Activated CD4-positive, alpha-beta T cell treated with anti-CD3 and anti-CD28 coated beads for 24 hours (primary cell): ENCODE measurements around the gene NFATC2.
"Not testable (repeated sequence)": the region's sequence is repeated elsewhere in the genome, so short reads cannot be mapped to it uniquely, and the experiment has no call there.

Experiments
- DNase-seq, 2 donors: peaks; one replicate each; pipeline ENCODE4 v3.0.0-alpha.2; 2020; ENCODE audit warnings: low read depth in 2 of 2

Gene NFATC2

DNA sequence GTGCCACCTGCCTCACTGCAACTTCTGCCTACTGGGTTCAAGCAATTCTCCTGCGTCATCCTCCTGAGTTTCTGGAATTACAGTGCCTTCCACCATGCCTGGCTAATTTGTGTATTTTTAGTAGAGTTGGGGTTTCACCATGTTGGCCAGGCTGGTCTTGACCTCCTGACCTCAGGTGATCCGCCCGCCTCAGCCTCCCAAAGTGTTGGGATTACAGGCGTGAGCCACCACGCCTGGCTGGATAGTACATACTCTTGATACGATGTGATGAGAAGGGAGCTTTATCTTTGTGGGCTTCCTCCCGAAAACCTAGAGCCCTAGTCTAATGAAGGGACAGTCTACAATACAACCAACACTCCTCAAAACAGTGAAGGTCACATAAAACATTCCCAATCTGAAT lies 2.4 kb downstream of the NFATC2 start:
- not testable (repeated sequence) for DNase-seq

DNA sequence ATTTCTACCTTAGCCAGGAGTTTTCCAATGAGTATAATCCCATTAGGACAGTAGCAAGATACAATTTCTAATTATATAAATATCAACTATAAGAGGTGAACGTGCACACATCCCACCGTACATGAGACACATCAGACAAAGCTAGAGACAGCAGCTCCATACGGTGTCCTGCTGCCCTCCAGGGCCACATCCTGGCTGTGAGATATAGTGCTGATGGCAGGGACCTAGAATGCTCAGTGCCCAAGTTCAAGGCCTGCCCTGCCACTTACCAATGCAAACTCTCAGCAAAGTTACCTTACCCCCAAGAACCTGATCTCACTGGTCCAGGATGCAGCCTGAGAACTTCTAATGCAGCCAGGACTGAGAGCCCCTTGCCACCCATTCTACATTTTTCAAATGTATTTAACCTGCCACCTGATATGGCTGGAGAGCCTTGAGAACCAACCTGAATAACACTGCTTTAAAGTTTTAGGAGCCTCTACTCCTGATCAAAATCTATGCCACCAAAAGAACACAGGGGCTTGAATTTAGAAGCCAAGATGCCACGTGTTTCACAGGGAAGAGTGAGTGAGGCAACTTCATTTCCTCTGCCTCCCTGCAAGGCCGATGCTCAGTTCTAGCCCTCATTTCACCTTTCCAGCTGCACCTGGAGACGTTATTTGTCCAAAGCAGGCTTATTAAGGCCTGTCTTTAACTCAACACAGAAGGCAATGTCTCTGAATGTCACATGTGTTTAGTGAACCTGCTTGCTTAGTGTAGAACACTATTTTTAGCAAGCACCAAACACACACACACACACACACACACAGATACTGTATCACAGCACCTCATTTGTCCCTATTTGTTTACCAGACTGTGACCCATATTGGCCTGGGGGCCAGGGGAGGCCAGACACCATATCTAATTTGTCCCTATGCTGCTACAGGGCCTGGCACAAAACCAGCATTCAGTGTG lies 6.1 kb downstream of the NFATC2 start:
- no peak for DNase-seq

DNA sequence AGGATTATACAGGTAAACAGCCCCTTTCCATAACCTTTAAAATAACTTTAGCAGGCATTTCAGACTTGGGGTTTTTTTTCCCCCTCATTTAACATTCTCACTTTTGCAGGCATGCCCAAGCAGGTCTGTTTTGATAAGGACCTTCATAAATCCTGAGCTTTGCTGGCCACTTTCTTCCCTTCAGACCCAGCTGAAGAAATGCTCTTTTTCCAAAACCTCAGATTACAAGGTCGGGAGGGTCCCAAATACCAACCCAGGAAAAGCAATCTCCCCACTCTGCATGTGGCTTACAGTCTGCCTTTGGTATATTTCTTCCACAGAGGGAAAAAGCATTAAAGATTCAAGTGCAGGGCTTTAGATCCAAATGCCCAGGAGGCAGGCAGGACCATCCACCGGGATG lies 6.8 kb downstream of the NFATC2 start:
- no peak for DNase-seq

DNA sequence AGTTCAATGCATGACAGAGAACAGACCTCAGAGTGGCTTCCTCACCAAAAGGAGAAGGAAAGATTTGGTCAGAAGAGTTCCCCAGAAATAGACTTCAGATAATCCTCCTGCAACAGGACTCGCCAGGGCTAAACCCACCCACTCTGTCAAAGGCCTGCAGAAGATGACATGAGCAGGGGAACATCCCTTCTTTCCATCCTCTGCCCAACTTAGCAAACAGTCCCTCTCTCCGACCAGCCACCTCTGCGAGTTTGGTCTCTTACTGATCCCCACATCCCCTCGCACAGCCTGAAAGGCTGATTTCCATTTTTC lies 7.5 kb downstream of the NFATC2 start:
- peak in 1 of 2 donors; percentile 18 for DNase-seq

DNA sequence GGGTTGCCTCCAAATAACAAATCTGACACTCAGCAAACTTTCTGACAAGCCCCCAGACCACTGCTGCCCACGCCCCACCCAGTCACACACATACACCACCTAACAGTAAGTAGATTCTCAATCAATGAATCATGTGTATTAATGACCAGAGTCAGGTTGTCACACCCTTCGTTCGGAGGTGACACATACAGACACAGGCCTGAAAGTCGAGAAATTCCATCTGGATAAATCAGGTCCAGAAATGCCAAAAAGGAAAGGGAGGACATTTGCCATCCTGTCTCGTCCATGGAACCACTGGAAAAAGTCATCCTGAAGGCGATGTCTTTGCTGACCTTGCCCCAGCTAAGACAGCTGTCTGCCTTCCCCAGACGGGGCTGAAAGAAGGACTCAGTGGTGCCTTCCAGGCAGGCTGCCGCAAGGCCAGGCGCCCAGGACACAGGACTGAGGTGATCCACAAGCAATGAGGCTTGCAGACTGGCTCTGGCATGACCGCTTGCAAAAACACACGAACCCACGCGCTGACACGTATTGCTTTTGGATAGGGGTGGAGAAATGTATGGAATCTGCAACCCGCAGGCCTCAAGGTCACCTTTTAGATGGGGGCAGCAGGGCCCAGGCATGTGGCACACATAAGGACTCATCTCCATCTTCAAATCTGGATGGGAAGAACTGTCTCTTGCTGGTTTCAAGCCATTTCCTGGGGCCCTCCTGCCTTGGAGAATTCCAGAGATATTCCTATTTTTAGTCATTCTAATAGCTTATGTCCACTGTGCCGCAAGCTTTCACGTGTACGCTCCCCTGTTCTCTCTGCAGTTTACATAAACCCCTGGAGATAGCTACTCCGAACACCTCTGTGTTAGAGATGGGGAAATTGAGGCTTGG lies 9.0 kb downstream of the NFATC2 start:
- no peak for DNase-seq

DNA sequence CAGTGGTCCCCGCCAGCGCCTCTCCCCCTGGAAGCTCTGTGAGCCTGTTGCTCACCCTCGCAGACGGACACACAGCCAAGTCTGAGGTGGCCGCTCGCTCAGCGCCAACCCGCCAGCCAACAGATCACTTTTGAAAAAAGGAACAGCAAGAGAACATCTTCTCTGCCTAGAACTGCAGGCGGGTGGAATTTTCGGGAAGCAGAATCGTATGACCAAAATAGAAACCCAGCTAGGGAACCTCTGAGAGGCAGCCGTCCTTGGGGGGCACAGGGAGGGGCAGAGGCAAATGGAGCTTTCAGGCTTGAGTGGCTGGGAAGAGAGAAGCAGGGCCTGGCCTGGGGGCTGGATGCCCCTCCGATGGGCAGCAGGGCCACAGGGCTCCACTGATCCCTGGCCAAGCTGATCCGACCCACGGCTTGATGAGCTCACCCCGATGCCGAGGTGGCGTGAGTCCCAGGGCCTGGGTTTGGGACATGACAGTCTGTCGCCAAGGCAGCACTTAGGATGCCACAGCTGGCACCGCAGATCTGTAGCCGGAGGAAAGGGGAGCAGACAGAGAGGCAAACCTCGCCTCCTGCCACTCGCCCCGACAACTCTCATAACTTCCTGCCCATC lies 9.8 kb downstream of the NFATC2 start:
- no peak for DNase-seq

DNA sequence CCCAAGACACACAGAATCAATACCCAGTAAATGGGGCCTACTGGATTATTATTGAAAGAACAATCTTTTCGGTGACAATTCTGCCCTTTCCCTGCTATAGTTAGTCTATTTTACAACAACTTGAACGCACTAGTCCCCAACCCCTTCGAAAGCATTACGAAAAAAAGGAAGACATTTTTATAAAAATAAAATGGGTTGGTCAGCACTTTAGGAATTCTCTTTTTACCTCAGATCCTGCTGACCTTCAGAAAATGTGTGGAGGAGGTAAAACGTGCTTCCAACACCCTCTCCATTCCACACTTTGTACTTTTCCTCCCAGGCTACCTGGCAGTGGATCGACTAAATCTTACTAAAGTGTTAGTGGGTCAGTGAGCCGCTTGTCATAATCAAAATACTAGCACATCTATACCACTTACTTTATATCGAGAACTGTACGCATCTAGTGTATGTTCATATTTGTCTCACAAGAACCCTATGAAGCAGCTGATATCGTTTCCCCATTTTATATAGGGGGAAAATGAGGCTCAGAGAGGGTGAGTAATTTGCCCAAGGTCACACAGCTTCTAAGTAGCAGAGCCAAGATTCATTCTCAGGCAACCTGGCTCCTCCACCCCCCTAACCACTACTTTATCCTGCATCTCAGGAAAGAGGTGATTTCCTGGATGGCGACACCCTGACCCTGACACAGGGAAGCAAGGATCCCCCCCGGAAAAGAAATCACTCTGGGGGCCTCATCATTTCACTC lies 10.6 kb downstream of the NFATC2 start:
- no peak for DNase-seq

DNA sequence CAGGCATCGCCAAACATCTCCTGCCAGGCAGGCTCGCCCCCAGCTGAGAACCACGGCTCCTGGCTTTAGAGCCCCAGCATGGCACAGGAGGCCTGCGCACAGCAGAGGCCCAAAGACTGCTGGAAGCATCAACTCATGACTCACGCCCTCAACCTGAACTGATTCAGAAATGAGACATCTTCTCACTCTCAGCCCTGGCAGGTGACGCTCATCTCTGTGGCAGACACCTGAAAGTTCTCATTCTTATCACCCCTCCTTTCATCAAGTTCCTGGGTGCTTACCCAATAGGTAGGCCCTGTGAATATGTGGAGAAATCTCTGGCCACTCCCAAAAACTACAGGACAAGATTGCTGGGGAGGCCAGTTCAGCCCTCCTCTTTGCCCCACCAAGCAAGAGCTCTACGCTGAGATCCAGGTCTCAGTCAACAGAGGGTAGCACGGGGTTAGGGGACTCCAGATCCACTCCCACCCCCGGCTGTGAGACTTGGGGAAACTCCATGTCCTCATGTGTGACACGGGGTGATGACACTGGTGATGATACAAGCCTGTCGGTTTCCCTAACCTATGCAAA lies 11.3 kb downstream of the NFATC2 start:
- DNase-seq = peak; percentile 60 to 65

DNA sequence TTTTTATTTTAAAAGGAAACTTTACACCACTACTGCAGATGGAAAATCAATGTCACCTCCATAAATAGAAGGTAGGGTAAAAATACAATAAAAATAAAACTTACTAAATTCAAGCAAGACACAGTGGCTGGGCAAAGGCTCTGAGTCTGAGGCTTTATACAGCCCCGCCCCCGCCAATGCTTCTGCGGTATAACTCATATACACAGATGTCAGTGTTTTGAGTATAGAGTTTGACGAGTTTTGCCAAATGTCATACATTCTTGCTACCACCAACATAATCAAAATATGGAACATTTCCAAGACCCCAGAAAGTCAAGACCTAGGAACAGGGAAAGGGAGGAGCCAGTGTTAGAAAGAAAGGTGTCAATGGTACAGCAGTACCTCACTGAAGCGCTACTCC lies 12.8 kb downstream of the NFATC2 start:
- peak; percentile 67 to 73 for DNase-seq

DNA sequence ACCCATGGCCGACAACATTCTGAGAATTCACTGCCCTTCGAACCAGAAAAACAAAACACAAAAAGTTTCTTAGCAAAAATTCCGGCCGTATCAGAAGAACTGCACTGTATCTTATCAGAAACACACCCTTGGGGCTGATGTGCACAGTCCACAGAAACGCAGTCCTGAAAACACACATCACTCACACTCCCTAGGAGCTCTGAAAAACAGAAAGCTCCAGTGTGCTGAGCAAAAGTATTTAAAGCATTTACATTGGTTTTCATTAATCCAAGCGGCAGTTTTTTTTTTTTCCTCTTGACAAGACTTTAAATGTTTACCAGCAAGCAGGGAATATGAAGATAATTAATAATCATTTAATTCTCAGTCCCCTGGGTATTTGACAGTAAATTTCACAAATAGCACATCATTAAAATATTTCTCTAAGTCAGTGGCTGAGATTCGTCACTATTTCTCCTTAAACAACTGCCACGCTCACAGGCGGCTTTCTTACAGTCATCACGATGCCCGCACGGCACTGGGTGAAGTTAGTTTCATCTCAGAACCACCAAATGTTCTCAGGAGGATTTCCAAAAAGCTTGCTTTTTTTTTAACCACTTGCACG lies 13.3 kb downstream of the NFATC2 start:
- DNase-seq = peak in 1 of 2 donors; percentile 48

DNA sequence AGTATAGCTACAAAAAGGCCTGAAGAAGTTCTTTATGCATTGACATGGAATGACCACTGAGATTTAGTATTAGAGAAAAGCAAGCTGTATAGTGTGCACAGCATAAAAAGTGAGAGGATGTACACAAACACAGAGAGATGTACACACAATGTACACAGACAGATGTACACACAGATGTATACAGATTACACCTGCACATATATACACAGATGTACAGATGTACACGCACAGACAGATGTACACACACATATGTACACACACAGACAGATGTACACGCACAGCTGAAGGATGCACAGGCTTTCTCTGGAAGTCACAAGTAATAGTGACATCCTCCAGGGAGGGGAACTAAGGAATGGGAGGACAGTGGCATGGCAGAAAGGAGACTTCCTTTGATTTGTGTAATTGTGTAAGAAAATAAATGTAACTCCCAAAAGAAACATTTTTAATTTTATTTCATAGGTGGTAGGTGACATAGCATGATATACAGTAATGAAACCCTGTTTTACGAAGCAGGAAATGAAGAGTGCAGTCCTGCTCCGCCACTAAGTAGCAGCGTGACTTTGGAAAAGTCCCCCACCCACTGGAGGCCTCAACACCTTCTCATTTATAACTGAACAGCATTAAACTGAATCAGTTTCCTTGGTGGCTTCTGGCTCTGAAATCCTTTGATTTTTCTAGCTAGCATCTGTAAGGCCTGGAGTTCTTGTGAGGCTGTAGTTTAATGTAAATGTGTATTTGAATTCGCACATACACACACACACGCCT lies 14.1 kb downstream of the NFATC2 start:
- DNase-seq = peak; percentile 44 to 50

DNA sequence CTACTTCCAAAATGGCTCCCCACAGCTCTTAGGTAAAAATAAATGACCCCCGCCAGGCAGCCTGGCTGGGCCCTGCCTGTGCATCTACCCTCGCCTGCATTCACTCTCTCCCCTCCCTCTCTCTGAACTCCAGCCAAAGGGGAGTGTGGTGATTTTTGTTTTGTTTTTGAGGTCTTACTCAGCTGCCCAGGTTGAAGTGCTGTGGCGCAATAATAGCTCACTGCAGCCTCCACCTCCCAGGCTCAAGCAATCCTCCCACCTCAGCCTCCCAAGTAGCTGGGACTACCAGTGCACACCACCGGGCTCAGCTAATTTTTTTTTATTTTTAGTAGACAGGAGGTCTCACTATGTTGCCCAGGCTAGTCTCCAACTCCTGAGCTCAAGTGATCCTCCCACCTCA lies 15.8 kb downstream of the NFATC2 start:
- no peak for DNase-seq

DNA sequence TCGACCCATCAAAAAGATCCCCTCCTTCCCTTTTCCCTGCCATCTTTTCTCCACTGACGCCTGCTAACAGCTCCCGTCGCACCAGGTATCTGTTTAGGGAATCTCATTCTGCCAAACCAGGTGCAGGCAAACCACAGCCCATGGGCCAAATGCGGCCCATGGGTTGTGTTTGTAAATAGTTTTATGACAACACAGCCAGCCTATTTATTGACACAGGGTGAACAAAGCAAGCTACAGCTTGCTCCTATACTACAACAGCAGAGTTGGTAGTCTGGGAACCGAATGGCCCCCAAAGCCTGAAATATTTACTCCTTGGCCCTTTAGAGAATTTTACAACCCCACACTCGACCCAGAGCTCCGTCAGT lies 16.4 kb downstream of the NFATC2 start:
- DNase-seq = no peak

DNA sequence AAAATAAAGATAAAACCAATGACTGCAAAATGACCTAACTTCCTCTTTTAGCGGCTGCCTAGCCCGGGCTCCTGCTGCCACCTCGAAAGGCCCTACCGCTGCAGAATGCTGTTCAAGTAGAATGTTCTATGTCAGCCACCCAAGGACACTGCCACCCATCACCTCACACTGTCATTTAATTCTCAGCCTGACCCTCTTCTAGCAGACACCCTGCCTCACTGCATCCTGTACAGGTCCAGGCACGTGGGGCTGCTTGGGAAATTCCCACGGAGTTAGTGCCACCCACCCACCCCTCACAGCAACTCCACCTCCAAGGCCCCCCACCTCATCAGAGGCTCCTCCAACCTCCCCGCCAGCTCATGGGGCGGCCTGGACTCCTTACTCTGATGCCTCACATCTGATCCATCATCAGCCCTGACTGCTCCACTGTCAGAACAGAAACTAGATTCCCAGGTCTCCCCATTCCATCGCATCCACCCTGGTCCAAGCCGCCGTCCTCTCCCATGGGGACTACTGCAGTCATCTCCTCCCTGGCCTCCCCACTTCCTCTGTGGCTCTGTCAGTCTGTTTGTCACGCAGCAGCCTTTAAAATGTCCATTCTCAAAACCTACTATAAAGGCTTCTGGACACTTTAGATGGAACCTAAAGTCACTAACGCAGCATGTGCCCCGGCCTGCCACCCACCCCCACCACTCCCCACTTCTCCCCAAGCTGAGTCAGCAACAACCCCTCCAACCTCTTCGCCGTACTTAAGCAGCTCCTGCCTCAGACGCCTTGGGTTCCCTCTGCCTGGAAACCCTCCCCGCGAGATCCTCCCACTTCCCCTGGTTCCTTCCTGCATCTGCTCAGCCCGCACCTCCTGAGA lies 17.0 kb downstream of the NFATC2 start:
- DNase-seq = peak in 1 of 2 donors; percentile 24

DNA sequence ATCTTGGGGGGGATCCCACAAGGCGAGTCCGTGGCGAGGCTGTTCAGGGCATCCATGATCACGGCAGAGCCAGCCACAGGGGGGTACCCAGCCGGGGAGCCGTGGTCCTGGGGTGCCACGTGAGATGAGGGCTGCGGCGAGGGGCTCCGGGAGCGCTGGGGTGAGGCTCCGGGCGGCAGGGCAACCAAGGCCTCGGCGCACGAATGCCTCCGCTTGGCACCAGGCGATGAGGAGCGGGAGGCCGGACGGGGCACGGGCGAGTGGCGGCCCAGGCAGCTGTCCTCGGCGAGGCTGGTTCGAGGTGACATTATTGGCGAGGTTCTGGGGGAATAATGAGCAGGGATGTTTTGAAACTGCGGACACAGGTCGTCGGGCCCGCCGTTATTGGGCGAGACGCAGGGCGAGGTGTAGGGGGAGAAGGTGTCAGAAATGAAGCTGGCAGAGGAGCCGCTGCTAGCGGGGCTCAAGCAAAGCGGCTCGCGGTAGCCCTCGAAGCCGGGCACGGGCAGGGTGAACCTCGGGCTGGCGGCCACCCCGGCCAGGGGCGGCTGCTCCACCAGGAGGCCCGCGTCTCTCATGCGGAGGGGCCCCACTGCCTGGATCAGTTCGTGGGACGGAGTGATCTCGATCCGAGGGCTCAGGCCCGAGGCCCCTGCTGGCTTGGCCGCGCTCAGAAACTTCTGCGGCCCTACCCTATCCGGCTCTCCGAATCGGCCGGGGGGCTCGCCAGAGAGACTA lies 19.1 kb downstream of the NFATC2 start:
- DNase-seq = no peak

DNA sequence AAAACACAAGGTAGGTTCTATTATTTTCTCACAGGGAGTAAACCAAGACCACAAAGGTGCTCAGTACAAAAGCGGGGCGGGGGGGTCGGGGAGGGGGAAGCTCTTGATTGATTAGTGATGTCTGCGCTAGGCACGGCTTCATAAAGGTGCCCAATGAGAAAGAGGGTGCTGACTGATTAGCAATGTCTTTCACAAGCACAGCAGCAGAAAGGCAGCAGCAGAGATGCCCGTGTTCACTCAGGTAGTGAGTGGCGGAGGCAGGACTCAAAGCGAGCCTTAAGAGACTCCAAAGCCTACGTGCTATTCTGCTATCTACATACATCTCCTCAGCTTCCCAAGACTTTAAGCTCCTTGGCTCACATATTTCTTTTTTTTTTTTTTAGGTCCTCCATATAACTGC lies 20.3 kb downstream of the NFATC2 start:
- no peak for DNase-seq

DNA sequence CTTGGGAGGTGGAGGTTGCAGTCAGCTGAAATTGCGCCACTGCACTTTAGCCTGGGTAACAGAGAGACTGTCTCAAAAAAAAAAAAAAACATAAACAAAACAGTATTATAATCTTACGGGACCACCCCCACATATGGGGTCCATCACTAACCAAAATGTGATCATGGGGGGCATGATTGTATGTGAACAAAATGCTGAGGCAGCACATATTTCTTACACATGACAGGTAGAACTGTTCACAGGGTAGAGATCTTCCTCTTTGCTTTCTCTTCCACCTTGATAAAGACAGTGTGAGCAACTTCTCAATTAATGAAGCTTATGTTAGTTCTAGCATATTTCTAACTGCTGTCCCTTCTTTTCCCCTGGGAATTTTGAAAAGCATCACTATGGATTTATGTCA lies 24.7 kb downstream of the NFATC2 start:
- no peak for DNase-seq

DNA sequence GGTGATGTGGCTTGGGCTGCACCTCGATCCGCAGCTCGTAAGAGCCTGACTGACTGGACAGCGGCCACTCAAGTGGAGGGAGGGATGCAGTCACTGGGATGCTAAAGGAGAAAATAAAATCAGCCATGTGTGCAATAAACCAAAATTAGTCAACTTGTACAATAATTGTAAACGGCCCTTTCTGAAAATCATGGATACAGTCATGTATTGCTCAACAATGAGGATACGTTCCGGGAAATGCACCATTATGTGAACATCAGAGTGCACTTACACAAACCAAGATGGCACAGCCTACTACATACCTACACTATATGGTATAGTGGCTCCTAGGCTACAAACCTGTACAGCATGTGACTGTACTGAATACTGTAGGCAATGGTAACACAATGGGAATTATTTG lies 25.7 kb downstream of the NFATC2 start:
- DNase-seq = no peak

DNA sequence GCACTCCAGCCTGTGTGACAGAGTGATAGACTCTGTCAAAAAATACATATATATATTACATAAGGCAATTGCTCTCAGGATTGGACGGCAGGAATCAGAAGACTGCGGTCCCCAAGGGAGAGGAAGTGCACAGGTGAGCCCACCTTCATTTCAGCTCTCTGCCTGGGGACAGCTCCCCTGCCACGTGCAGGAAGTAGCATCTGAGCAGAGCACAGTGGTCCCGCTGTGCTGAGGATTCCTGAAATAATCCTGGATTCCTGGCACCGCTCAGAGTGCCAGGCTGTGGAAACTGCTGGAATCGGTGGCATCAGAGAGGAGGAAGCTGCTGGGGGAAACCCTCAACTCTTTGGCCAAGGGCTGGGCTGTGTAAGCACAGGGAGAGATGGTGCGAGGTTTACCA lies 27.7 kb downstream of the NFATC2 start:
- DNase-seq = no peak
